ENCODE measurements around the gene KLF2. TPM values are rescaled to one million over a fixed set of nuclear protein-coding genes. Genes with fewer than 3 reads are reported as not detected.

Gene KLF2
- total RNA-seq, 4 donors from 2014 or later, result 64.9 to 74.1 (median 68.5) TPM

GRCh38 chr19:16339361-16339725, 14.7 kb downstream of the KLF2 start:
- Histone ChIP-seq H3K4me3 (no peak overlapping the region), H3K36me3 (no peaks in the 10 kb centered on the region), H3K27me3 (no peaks in the 10 kb centered on the region), H3K9me3 (no peaks in the 10 kb centered on the region), H3K27ac (replicated peaks in 1 of 4) (peak overlapping the region; percentile 55 to 86 (median 85)), H3K4me1 (peaks cover 42 to 59% (median 46%) of the 10 kb centered on the region in 4 donors)
- 68% methylated on average over 6 of the region's 6 CpGs for WGBS
- no peak for DNase-seq (ENCODE audit: extremely low spot score)
- no peak for TF ChIP-seq EP300 (IDR thresholded peaks at IDR 0.05)
- no peak for TF ChIP-seq POLR2AphosphoS5 (IDR thresholded peaks at IDR 0.05)
- TF ChIP-seq, protein P1, sequence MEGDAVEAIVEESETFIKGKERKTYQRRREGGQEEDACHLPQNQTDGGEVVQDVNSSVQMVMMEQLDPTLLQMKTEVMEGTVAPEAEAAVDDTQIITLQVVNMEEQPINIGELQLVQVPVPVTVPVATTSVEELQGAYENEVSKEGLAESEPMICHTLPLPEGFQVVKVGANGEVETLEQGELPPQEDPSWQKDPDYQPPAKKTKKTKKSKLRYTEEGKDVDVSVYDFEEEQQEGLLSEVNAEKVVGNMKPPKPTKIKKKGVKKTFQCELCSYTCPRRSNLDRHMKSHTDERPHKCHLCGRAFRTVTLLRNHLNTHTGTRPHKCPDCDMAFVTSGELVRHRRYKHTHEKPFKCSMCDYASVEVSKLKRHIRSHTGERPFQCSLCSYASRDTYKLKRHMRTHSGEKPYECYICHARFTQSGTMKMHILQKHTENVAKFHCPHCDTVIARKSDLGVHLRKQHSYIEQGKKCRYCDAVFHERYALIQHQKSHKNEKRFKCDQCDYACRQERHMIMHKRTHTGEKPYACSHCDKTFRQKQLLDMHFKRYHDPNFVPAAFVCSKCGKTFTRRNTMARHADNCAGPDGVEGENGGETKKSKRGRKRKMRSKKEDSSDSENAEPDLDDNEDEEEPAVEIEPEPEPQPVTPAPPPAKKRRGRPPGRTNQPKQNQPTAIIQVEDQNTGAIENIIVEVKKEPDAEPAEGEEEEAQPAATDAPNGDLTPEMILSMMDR (IDR thresholded peaks at IDR 0.05), result no peak
- no peak for TF ChIP-seq POLR2A (IDR thresholded peaks at IDR 0.05; ENCODE audit: low read depth)
- intact Hi-C loops (cut with DNase I), result no loop called here

- intact Hi-C loops (cut with DNase I), result loop anchor here (5.0 kb wide), 1 partner anchor 42 kb away; no protein-coding TSS in a partner anchor
- DNase-seq (ENCODE audit: extremely low spot score), result no peak
- H3K9me3 ChIP-seq, result no peaks in the 10 kb centered on the region
- H3K36me3 ChIP-seq, result no peaks in the 10 kb centered on the region
- no peak overlapping the region for H3K4me3 ChIP-seq
- 78% methylated on average over 5 of the region's 5 CpGs for WGBS
- H3K27me3 ChIP-seq, result no peaks in the 10 kb centered on the region
- H3K4me1 ChIP-seq, result peaks cover 45 to 62% (median 48%) of the 10 kb centered on the region in 4 donors
- TF ChIP-seq POLR2A (IDR thresholded peaks at IDR 0.05; ENCODE audit: low read depth) (no peak), POLR2AphosphoS5 (IDR thresholded peaks at IDR 0.05) (no peak), EP300 (IDR thresholded peaks at IDR 0.05) (no peak)
- TF ChIP-seq, protein P1 (IDR thresholded peaks at IDR 0.05), result no peak
- peak overlapping the region; percentile 85 to 87 (median 86) for H3K27ac ChIP-seq (replicated peaks in 1 of 4)
Observed at GRCh38 chr19:16340092-16340491, 15.5 kb downstream of the KLF2 start.

- H3K27ac ChIP-seq (replicated peaks in 1 of 4), result peak overlapping the region; percentile 85 to 87 (median 86)
Observed at GRCh38 chr19:16340654-16341053, 16.0 kb downstream of the KLF2 start.

DNA sequence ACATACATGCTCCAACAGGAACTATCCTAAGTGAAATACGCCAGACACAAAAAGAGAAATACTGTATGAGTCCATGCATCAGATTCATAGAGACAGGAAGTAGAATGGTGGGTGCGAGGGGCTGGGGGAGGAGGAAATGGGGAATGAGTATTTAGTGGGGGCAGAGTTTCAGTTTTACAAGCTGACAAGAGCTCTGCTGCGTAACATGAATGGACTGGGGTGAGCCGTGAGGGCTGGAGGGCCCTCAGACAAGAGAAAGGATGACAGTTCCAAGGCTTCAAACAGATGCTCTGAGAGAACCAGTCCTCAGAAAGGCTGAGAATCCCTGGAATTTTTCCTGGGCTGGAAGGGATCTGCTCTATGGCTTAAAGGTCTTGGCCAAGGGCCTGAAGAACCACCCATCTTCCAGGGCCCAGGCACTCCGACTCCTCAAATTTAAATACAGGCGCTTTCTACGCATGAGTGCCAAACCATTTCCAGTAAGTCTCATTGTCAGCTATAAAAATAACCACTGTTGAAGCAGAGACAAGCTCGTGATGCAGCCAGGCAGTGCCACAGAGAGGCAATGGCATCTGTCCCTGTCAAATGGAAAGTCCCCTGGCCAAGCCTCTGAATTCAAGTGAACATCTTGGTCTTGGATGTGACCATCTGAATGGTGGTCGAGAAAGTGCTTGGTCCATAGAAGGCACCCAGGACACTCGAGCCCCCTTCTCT, 17.5 kb downstream of the KLF2 start:
- Histone ChIP-seq H3K4me1 (peaks cover 57 to 77% (median 60%) of the 10 kb centered on the region in 4 donors), H3K27me3 (no peaks in the 10 kb centered on the region), H3K9me3 (no peaks in the 10 kb centered on the region), H3K27ac (replicated peaks in 1 of 4) (peak overlapping the region; percentile 85 to 87 (median 86)), H3K4me3 (no peak overlapping the region), H3K36me3 (no peaks in the 10 kb centered on the region)
- WGBS, result 34% methylated on average over 10 of the region's 10 CpGs
- DNase-seq (ENCODE audit: extremely low spot score), result no peak
- intact Hi-C loops (cut with DNase I), result loop anchor here (5.0 kb wide), 1 partner anchor 40 kb away; no protein-coding TSS in a partner anchor
- TF ChIP-seq, protein P1 (IDR thresholded peaks at IDR 0.05), result no peak
- TF ChIP-seq EP300 (IDR thresholded peaks at IDR 0.05), result peak; percentile 73
- TF ChIP-seq POLR2AphosphoS5 (IDR thresholded peaks at IDR 0.05), result peak; percentile 83 to 91

More at GRCh38 chr19:16340654-16341053, 16.0 kb downstream of the KLF2 start:
- TF ChIP-seq POLR2A (IDR thresholded peaks at IDR 0.05; ENCODE audit: low read depth) (no peak), EP300 (IDR thresholded peaks at IDR 0.05) (no peak), POLR2AphosphoS5 (IDR thresholded peaks at IDR 0.05) (no peak)
- TF ChIP-seq, protein P1 (IDR thresholded peaks at IDR 0.05), result no peak
- no peak for DNase-seq (ENCODE audit: extremely low spot score)
- H3K4me3 ChIP-seq, result no peak overlapping the region
- H3K4me1 ChIP-seq, result peaks cover 48 to 68% (median 52%) of the 10 kb centered on the region in 4 donors
- intact Hi-C loops (cut with DNase I), result loop anchor here (5.0 kb wide), 1 partner anchor 42 kb away; no protein-coding TSS in a partner anchor
- H3K9me3 ChIP-seq, result no peaks in the 10 kb centered on the region
- H3K36me3 ChIP-seq, result no peaks in the 10 kb centered on the region
- H3K27me3 ChIP-seq, result no peaks in the 10 kb centered on the region
- WGBS, result 90% methylated on average over 3 of the region's 3 CpGs
